Choroid plexus epithelial cell (primary cell): Measurements from ENCODE around the gene ECE1.

Experiments
- DNase-seq: peaks from one replicate; pipeline ENCODE4 v3.0.0-alpha.2; 2010; ENCODE audit warnings: low read depth
- H3K4me3 ChIP-seq: 2 replicates; pipeline ENCODE4 v1.5.1; 2011; ENCODE audit warnings: low read depth, mild to moderate bottlenecking, control low read depth, low read length, moderate library complexity
- CTCF ChIP-seq: conservative IDR thresholded peaks from 2 replicates; pipeline ENCODE4 v1.5.1; 2011; ENCODE audit warnings: low read depth, mild to moderate bottlenecking, control low read depth, inconsistent platforms, low read length, moderate library complexity

Gene ECE1

GRCh38 chr1:21307210-21307609 lies 16.9 kb upstream of the ECE1 start:
- DNase-seq: no peak
- TF ChIP-seq CTCF: no peak
- no peak overlapping the region for H3K4me3 ChIP-seq

GRCh38 chr1:21305900-21306189 lies 15.6 kb upstream of the ECE1 start:
- H3K4me3 ChIP-seq: no peak overlapping the region
- no peak for DNase-seq
- TF ChIP-seq CTCF: no peak

- no peak overlapping the region for H3K4me3 ChIP-seq
- no peak for TF ChIP-seq CTCF
- DNase-seq: no peak
Observed at GRCh38 chr1:21305155-21305899, 15.1 kb upstream of the ECE1 start.

- TF ChIP-seq CTCF: no peak
- DNase-seq: no peak
- no peak overlapping the region for H3K4me3 ChIP-seq
Observed at GRCh38 chr1:21304488-21304887, 14.2 kb upstream of the ECE1 start.

- no peak overlapping the region for H3K4me3 ChIP-seq
- DNase-seq: peak; percentile 87
- no peak for TF ChIP-seq CTCF
Observed at GRCh38 chr1:21302747-21303715, 12.8 kb upstream of the ECE1 start.

GRCh38 chr1:21301794-21302440 lies 11.7 kb upstream of the ECE1 start:
- no peak for DNase-seq
- no peak for TF ChIP-seq CTCF
- no peak overlapping the region for H3K4me3 ChIP-seq
